ENCODE measurements around the gene UGT3A2. TPM values are rescaled to one million over a fixed set of nuclear protein-coding genes. Genes with fewer than 3 reads are reported as not detected.

UGT3A2 gene
- polyA plus RNA-seq, 1 donor (not counting 4 experiments of a cell fraction or from before 2014, with no cell fraction given), result 0.07 TPM

DNA sequence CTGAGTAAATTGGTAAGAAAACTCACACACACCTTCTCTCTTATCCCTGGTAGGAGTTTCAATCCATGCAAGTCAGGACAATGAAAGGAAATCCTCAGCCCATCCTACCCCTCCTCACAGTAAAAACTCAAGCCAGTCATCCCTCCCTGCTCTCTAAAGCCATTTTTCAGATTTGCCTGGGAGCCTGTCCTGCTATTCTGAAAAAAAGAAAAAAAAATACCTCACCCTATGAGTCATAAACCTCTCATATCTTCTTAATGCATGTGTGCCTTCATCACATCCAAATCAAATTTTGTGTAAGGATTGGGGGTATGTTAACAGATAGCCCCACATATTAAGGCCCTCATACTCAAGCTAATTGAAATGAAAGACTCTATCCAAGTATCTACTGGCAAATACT lies 14.1 kb downstream of the UGT3A2 start:
- H2AFZ ChIP-seq (ENCODE audit: control insufficient read depth, low read length), result no peak overlapping the region
- H3K9ac ChIP-seq (ENCODE audit: control insufficient read depth, extremely low read depth, insufficient read depth, low read length), result no peak overlapping the region
- peaks cover 4% of the 10 kb centered on the region for H3K4me1 ChIP-seq (ENCODE audit: control insufficient read depth, extremely low read depth, insufficient read depth, low read length)
- H3K79me2 ChIP-seq (ENCODE audit: control insufficient read depth, insufficient read depth, low read length), result no peaks in the 10 kb centered on the region
- no peaks in the 10 kb centered on the region for H4K20me1 ChIP-seq (ENCODE audit: control insufficient read depth, extremely low read depth, insufficient read depth, low read length)
- no peaks in the 10 kb centered on the region for H3K27me3 ChIP-seq (ENCODE audit: control insufficient read depth, extremely low read depth, insufficient read depth, low read length)
- TF ChIP-seq, protein P1, sequence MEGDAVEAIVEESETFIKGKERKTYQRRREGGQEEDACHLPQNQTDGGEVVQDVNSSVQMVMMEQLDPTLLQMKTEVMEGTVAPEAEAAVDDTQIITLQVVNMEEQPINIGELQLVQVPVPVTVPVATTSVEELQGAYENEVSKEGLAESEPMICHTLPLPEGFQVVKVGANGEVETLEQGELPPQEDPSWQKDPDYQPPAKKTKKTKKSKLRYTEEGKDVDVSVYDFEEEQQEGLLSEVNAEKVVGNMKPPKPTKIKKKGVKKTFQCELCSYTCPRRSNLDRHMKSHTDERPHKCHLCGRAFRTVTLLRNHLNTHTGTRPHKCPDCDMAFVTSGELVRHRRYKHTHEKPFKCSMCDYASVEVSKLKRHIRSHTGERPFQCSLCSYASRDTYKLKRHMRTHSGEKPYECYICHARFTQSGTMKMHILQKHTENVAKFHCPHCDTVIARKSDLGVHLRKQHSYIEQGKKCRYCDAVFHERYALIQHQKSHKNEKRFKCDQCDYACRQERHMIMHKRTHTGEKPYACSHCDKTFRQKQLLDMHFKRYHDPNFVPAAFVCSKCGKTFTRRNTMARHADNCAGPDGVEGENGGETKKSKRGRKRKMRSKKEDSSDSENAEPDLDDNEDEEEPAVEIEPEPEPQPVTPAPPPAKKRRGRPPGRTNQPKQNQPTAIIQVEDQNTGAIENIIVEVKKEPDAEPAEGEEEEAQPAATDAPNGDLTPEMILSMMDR (optimal IDR thresholded peaks at IDR 0.05 in 1 of 3, IDR thresholded peaks at IDR 0.05 in 1 of 3, conservative IDR thresholded peaks at IDR 0.05 in 1 of 3; ENCODE audit: extremely low read depth in 1 of 3, insufficient read depth in 2 of 3, low read length in 3 of 3), result no peak
- no peak for TF ChIP-seq EZH2 (IDR thresholded peaks at IDR 0.05; ENCODE audit: low read length)
- H3K4me3 ChIP-seq (ENCODE audit: control insufficient read depth in 2 of 3, extremely low read depth in 1 of 3, insufficient read depth in 2 of 3, low read depth in 1 of 3, low read length in 3 of 3), result no peak overlapping the region
- dilution Hi-C loops (cut with MboI; ENCODE audit: extremely low pct_ligation_motif_present, low sequenced_read_pairs), result no loop called here
- no peak overlapping the region for H3K27ac ChIP-seq (ENCODE audit: control insufficient read depth, insufficient read depth, low read length)
- no peaks in the 10 kb centered on the region for H3K9me3 ChIP-seq (ENCODE audit: control insufficient read depth, low read depth, low read length)
- H3K36me3 ChIP-seq (ENCODE audit: control insufficient read depth in 2 of 2, extremely low read depth in 1 of 2, insufficient read depth in 2 of 2, low read length in 2 of 2), result no peaks in the 10 kb centered on the region
- H3K9me1 ChIP-seq (ENCODE audit: control insufficient read depth, extremely low read depth, insufficient read depth, low read length), result no peaks in the 10 kb centered on the region
- no peak overlapping the region for H3K4me2 ChIP-seq (ENCODE audit: control insufficient read depth, extremely low read depth, insufficient read depth, low read depth, low read length)
- FAIRE-seq (peak; percentile 9), DNase-seq (ENCODE audit: low read depth, low spot score) (no peak)

DNA sequence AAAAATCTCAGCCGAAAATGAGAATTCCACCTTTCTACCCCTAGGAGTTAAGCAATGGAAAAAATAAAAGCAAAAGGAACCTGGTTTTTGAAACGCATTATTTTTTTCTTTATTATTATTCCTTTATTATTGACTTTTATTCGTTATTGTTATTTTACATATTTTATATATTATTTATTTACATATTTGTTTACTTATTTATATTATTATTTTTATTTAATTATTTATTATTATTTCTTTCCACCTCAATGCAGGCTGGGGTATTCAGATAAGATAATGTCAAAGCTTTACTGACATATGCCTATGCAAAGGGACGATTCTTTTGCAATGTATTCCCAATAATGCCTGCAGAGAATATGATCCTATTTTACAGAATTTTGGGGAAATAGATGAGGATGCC lies 16.7 kb downstream of the UGT3A2 start:
- no peaks in the 10 kb centered on the region for H4K20me1 ChIP-seq (ENCODE audit: control insufficient read depth, extremely low read depth, insufficient read depth, low read length)
- H3K4me1 ChIP-seq (ENCODE audit: control insufficient read depth, extremely low read depth, insufficient read depth, low read length), result peaks cover 4% of the 10 kb centered on the region
- H3K79me2 ChIP-seq (ENCODE audit: control insufficient read depth, insufficient read depth, low read length), result no peaks in the 10 kb centered on the region
- H3K27me3 ChIP-seq (ENCODE audit: control insufficient read depth, extremely low read depth, insufficient read depth, low read length), result no peaks in the 10 kb centered on the region
- H3K4me2 ChIP-seq (ENCODE audit: control insufficient read depth, extremely low read depth, insufficient read depth, low read depth, low read length), result no peak overlapping the region
- H3K9me3 ChIP-seq (ENCODE audit: control insufficient read depth, low read depth, low read length), result no peaks in the 10 kb centered on the region
- no peaks in the 10 kb centered on the region for H3K36me3 ChIP-seq (ENCODE audit: control insufficient read depth in 2 of 2, extremely low read depth in 1 of 2, insufficient read depth in 2 of 2, low read length in 2 of 2)
- no peak overlapping the region for H2AFZ ChIP-seq (ENCODE audit: control insufficient read depth, low read length)
- H3K9me1 ChIP-seq (ENCODE audit: control insufficient read depth, extremely low read depth, insufficient read depth, low read length), result no peaks in the 10 kb centered on the region
- H3K9ac ChIP-seq (ENCODE audit: control insufficient read depth, extremely low read depth, insufficient read depth, low read length), result no peak overlapping the region
- TF ChIP-seq EZH2 (IDR thresholded peaks at IDR 0.05; ENCODE audit: low read length), result no peak
- TF ChIP-seq, protein P1 (optimal IDR thresholded peaks at IDR 0.05 in 1 of 3, IDR thresholded peaks at IDR 0.05 in 1 of 3, conservative IDR thresholded peaks at IDR 0.05 in 1 of 3; ENCODE audit: extremely low read depth in 1 of 3, insufficient read depth in 2 of 3, low read length in 3 of 3), result no peak
- no peak overlapping the region for H3K4me3 ChIP-seq (ENCODE audit: control insufficient read depth in 2 of 3, extremely low read depth in 1 of 3, insufficient read depth in 2 of 3, low read depth in 1 of 3, low read length in 3 of 3)
- no peak for FAIRE-seq
- DNase-seq (ENCODE audit: low read depth, low spot score), result no peak
- dilution Hi-C loops (cut with MboI; ENCODE audit: extremely low pct_ligation_motif_present, low sequenced_read_pairs), result no loop called here
- no peak overlapping the region for H3K27ac ChIP-seq (ENCODE audit: control insufficient read depth, insufficient read depth, low read length)

All from keratinocyte (primary cell).